H9 (cell line): ENCODE data around the gene PHEX. TPM values are rescaled to one million over a fixed set of nuclear protein-coding genes. Genes with fewer than 3 reads are reported as not detected.

ENCODE experiments used
- DNase-seq: peaks from one replicate; pipeline ENCODE4 v3.0.0-alpha.2; 2017
- H2AFZ ChIP-seq: one replicate; pipeline ENCODE4 v1.6.1; 2013; ENCODE audit warnings: mild to moderate bottlenecking, low read length, control low read depth, moderate library complexity
- H2AK5ac ChIP-seq: 2 replicates; pipeline ENCODE4 v1.6.1; 2013; ENCODE audit warnings: low read length, control low read depth, mixed read lengths; ENCODE audit not compliant: insufficient read length
- H2BK120ac ChIP-seq: one replicate; pipeline ENCODE4 v1.6.1; 2013; ENCODE audit warnings: low read depth, mild to moderate bottlenecking, low read length, control low read depth, inconsistent platforms; ENCODE audit not compliant: poor library complexity, severe bottlenecking
- H2BK12ac ChIP-seq: 2 replicates; pipeline ENCODE4 v1.6.1; 2013; ENCODE audit warnings: low read length, control low read depth, mixed read lengths, low read depth; ENCODE audit not compliant: insufficient read length
- H2BK15ac ChIP-seq: 2 replicates; pipeline ENCODE4 v1.6.1; 2013; ENCODE audit warnings: low read depth, low read length, control low read depth
- H2BK20ac ChIP-seq: one replicate; pipeline ENCODE4 v1.6.1; 2013; ENCODE audit warnings: low read depth, mild to moderate bottlenecking, low read length, control low read depth, inconsistent platforms; ENCODE audit not compliant: poor library complexity, severe bottlenecking
- H2BK5ac ChIP-seq: 2 replicates; pipeline ENCODE4 v1.6.1; 2013; ENCODE audit warnings: low read length, control low read depth, mixed read lengths; ENCODE audit not compliant: insufficient read length
- H3K14ac ChIP-seq: 2 replicates; pipeline ENCODE4 v1.6.1; 2013; ENCODE audit warnings: low read length, control low read depth; ENCODE audit not compliant: insufficient read depth
- H3K18ac ChIP-seq: 2 replicates; pipeline ENCODE4 v1.6.1; 2013; ENCODE audit warnings: low read depth, mild to moderate bottlenecking, mixed read lengths, low read length, control low read depth; ENCODE audit not compliant: insufficient read length
- H3K23ac ChIP-seq: 2 replicates; pipeline ENCODE4 v1.6.1; 2013; ENCODE audit warnings: low read length, control low read depth, mixed read lengths, low read depth; ENCODE audit not compliant: insufficient read length
- H3K23me2 ChIP-seq: 2 replicates; pipeline ENCODE4 v1.6.1; 2013; ENCODE audit warnings: low read depth, mild to moderate bottlenecking, mixed read lengths, low read length, control low read depth; ENCODE audit not compliant: insufficient read length, poor library complexity, severe bottlenecking
- H3K27ac ChIP-seq: 2 replicates; pipeline ENCODE4 v1.5.1; 2013; ENCODE audit warnings: low read length, control low read depth, mixed read lengths, low read depth; ENCODE audit not compliant: insufficient read length
- H3K27me3 ChIP-seq: 2 replicates; pipeline ENCODE4 v1.6.1; 2013; ENCODE audit warnings: low read length, control low read depth, inconsistent platforms; ENCODE audit not compliant: insufficient read depth
- H3K4ac ChIP-seq: 2 replicates; pipeline ENCODE4 v1.6.1; 2013; ENCODE audit warnings: low read depth, mild to moderate bottlenecking, control low read depth, inconsistent platforms, low read length, moderate library complexity
- H3K4me1 ChIP-seq: 2 replicates; pipeline ENCODE4 v1.6.1; 2013; ENCODE audit warnings: low read length, control low read depth, inconsistent platforms; ENCODE audit not compliant: insufficient read depth
- H3K4me2 ChIP-seq: 2 replicates; pipeline ENCODE4 v1.6.1; 2013; ENCODE audit warnings: low read length, control low read depth, mixed read lengths; ENCODE audit not compliant: insufficient read length, insufficient read depth
- H3K56ac ChIP-seq: 2 replicates; pipeline ENCODE4 v1.6.1; 2013; ENCODE audit warnings: low read depth, mild to moderate bottlenecking, mixed read lengths, low read length, control low read depth; ENCODE audit not compliant: insufficient read length
- H3K79me1 ChIP-seq: 2 replicates; pipeline ENCODE4 v1.6.1; 2013; ENCODE audit warnings: low read depth, mild to moderate bottlenecking, moderate library complexity, low read length, control low read depth, inconsistent platforms; ENCODE audit not compliant: insufficient read depth, poor library complexity, severe bottlenecking
- H3K79me2 ChIP-seq: 2 replicates; pipeline ENCODE4 v1.6.1; 2013; ENCODE audit warnings: low read length, control low read depth, inconsistent platforms; ENCODE audit not compliant: insufficient read depth
- H3K9ac ChIP-seq: 2 replicates; pipeline ENCODE4 v1.6.1; 2013; ENCODE audit warnings: low read length, control low read depth, mixed read lengths; ENCODE audit not compliant: insufficient read length; ENCODE audit errors: extremely low read depth
- H3K9me3 ChIP-seq: one replicate; pipeline ENCODE4 v1.6.1; 2013; ENCODE audit warnings: low read depth, low read length, inconsistent platforms; ENCODE audit not compliant: control insufficient read depth
- H3T11ph ChIP-seq: one replicate; pipeline ENCODE4 v1.6.1; 2013; ENCODE audit warnings: mild to moderate bottlenecking, low read length, control low read depth, inconsistent platforms
- H4K20me1 ChIP-seq: one replicate; pipeline ENCODE4 v1.6.1; 2013; ENCODE audit not compliant: control insufficient read depth, insufficient read length, insufficient read depth
- H4K5ac ChIP-seq: 2 replicates; pipeline ENCODE4 v1.6.1; 2013; ENCODE audit warnings: low read depth, mild to moderate bottlenecking, mixed read lengths, low read length, control low read depth; ENCODE audit not compliant: insufficient read length
- H4K8ac ChIP-seq: replicated peaks from 2 replicates; pipeline ENCODE4 v1.6.1; 2013; ENCODE audit warnings: low read length, control low read depth, mixed read lengths, low read depth; ENCODE audit not compliant: insufficient read length
- H4K91ac ChIP-seq: 2 replicates; pipeline ENCODE4 v1.6.1; 2013; ENCODE audit warnings: low read depth, mild to moderate bottlenecking, moderate library complexity, mixed read lengths, low read length, control low read depth; ENCODE audit not compliant: insufficient read length
- H3K27ac Mint-ChIP-seq, 3 experiments: 2 replicates in 2 of 3; 3 replicates in 1 of 3; pipeline ENCODE4 v1.8.0; 2020 to 2021; ENCODE audit warnings: mixed read lengths in 3 of 3, mild to moderate bottlenecking in 1 of 3, moderate library complexity in 1 of 3
- H3K27me3 Mint-ChIP-seq: 2 replicates; pipeline ENCODE4 v1.8.0; 2021; ENCODE audit warnings: low read depth, mild to moderate bottlenecking, moderate library complexity, mixed read lengths
- H3K36me3 Mint-ChIP-seq, 3 experiments: 2 replicates in 2 of 3; 3 replicates in 1 of 3; pipeline ENCODE4 v1.8.0; 2020 to 2021; ENCODE audit warnings: low read depth in 3 of 3, mixed read lengths in 3 of 3; ENCODE audit not compliant: insufficient read depth in 1 of 3
- H3K4me1 Mint-ChIP-seq, 2 experiments: 2 replicates each; pipeline ENCODE4 v1.8.0; 2020; ENCODE audit warnings: mixed read lengths in 2 of 2
- H3K4me3 Mint-ChIP-seq, 2 experiments: 2 replicates in 1 of 2; 3 replicates in 1 of 2; pipeline ENCODE4 v1.8.0; 2020 to 2021; ENCODE audit warnings: mild to moderate bottlenecking in 2 of 2, mixed read lengths in 2 of 2, moderate library complexity in 1 of 2
- H3K9me3 Mint-ChIP-seq, 2 experiments: 2 replicates in 1 of 2; 3 replicates in 1 of 2; pipeline ENCODE4 v1.8.0; 2020; ENCODE audit warnings: mild to moderate bottlenecking in 2 of 2, mixed read lengths in 2 of 2, moderate library complexity in 1 of 2
- CTCF ChIP-seq: fragments of 200-600 bp; sonication (generic); conservative IDR thresholded peaks from 3 replicates; pipeline ENCODE4 v1.8.0; 2021; ENCODE audit warnings: antibody characterized with exemption, mild to moderate bottlenecking
- WGBS: extraction: QIAGEN DNeasy Blood & Tissue Kit; methylation state at CpG from one replicate; pipeline ENCODE4 v1.1.7; 2013; ENCODE audit warnings: missing lambda C conversion rate, low lambda C conversion rate, mixed read lengths; ENCODE audit not compliant: insufficient read length; ENCODE audit errors: extremely low coverage; 5-methylcytosine and 5-hydroxymethylcytosine counted together
- total RNA-seq: library from RNA; stranded (reverse); gene quantifications from 2 replicates; pipeline ENCODE4 v1.2.1, GENCODE V29; 2021

The PHEX gene
- total RNA-seq, 1 experiment from 2014 or later = 0.11 TPM

- DNase-seq = no peak
- no peak for TF ChIP-seq CTCF
- H3K27me3 ChIP-seq = no peaks in the 10 kb centered on the region
- no peaks in the 10 kb centered on the region for H4K20me1 ChIP-seq
- no peak overlapping the region for H2AFZ ChIP-seq
- no peak overlapping the region for H2BK12ac ChIP-seq
- no peak overlapping the region for H3K23ac ChIP-seq
- H3K79me1 ChIP-seq = no peaks in the 10 kb centered on the region
- no peaks in the 10 kb centered on the region for H3K4me1 ChIP-seq
- no peak overlapping the region for H4K91ac ChIP-seq
- H4K8ac ChIP-seq = no peak overlapping the region
- no peak overlapping the region for H2BK5ac ChIP-seq
- Mint-ChIP-seq H3K27ac (no peak overlapping the region), H3K4me1 (no peaks in the 10 kb centered on the region), H3K4me3 (no peak overlapping the region), H3K27me3 (no peaks in the 10 kb centered on the region), H3K36me3 (no peaks in the 10 kb centered on the region; a peak in 1 of 7 replicates), H3K9me3 (peaks cover 0 to 29% of the 10 kb centered on the region in 2 experiments; a peak in 3 of 5 replicates)
- no peak overlapping the region for H3K18ac ChIP-seq
- no peaks in the 10 kb centered on the region for H3K79me2 ChIP-seq
- no peak overlapping the region for H3K56ac ChIP-seq
- no peaks in the 10 kb centered on the region for H3K9me3 ChIP-seq
- no peak overlapping the region for H3K4me2 ChIP-seq
- H3K9ac ChIP-seq = no peak overlapping the region
- no peak overlapping the region for H2BK20ac ChIP-seq
- H3K27ac ChIP-seq = no peak overlapping the region
- no peak overlapping the region for H3T11ph ChIP-seq
- no peaks in the 10 kb centered on the region for H3K23me2 ChIP-seq
- no peak overlapping the region for H4K5ac ChIP-seq
- no peak overlapping the region for H2BK120ac ChIP-seq
- no peak overlapping the region for H2AK5ac ChIP-seq
- no peak overlapping the region for H3K14ac ChIP-seq
- no CpG with 5 or more reads among the region's 4 CpGs for WGBS
- H2BK15ac ChIP-seq = no peak overlapping the region
- no peak overlapping the region for H3K4ac ChIP-seq
These were observed 56.2 kb downstream of the PHEX start for GRCh38 chrX:22088326-22088725.
